Frontal cortex (tissue), 1 donor: ENCODE measurements around the gene CISTR. TPM values are rescaled to one million over a fixed set of nuclear protein-coding genes. Genes with fewer than 3 reads are reported as not detected.

Source experiments
- total RNA-seq: library from RNA; depleted of rRNA; stranded (reverse); fragments of >200 nt; gene quantifications from one replicate; pipeline ENCODE4 v1.2.3, GENCODE V29; 2014

The CISTR gene
- total RNA-seq, 1 donor from 2014 or later, result not detected

Other genes with a start within 250 kb of the CISTR start
- not detected for gene NPFF, start 244.5 kb downstream of the CISTR start, total RNA-seq
- gene ATF7, start 125.6 kb downstream of the CISTR start, total RNA-seq, result 4.1 TPM
- 73.0 TPM for gene ATP5MC2, start 75.9 kb downstream of the CISTR start, total RNA-seq
- 63.6 TPM for gene CALCOCO1, start 24.5 kb downstream of the CISTR start, total RNA-seq
- not detected for gene HOXC13, start 186.9 kb upstream of the CISTR start, total RNA-seq
- not detected for gene HOXC12, start 202.9 kb upstream of the CISTR start, total RNA-seq
- not detected for gene HOXC11, start 221.1 kb upstream of the CISTR start, total RNA-seq
- gene HOTAIR, start 223.0 kb upstream of the CISTR start, total RNA-seq, result not detected
- gene HOXC10, start 233.2 kb upstream of the CISTR start, total RNA-seq, result not detected
- not detected for gene HOXC9, start 248.2 kb upstream of the CISTR start, total RNA-seq